ENCODE results near the gene TTLL6. TPM values are rescaled to one million over a fixed set of nuclear protein-coding genes. Genes with fewer than 3 reads are reported as not detected.

The TTLL6 gene
- total RNA-seq, 1 donor from 2014 or later = not detected

- TF ChIP-seq CTCF (IDR thresholded peaks at IDR 0.05; ENCODE audit: insufficient read depth, low read length, severe bottlenecking) = no peak
- Histone ChIP-seq H3K4me3 (ENCODE audit: low read depth, low read length) (no peak overlapping the region), H3K36me3 (ENCODE audit: control insufficient read depth, insufficient read depth, low read length) (no peaks in the 10 kb centered on the region), H3K27me3 (ENCODE audit: control insufficient read depth, insufficient read depth, low read length) (peaks cover 83% of the 10 kb centered on the region)
- FAIRE-seq (no peak), DNase-seq (ENCODE audit: low read depth) (no peak)
Measured at GRCh38 chr17:48730240-48730550, 86.8 kb downstream of the TTLL6 start.

GRCh38 chr17:48729335-48730239 lies 87.4 kb downstream of the TTLL6 start:
- no peak overlapping the region for H3K4me3 ChIP-seq (ENCODE audit: low read depth, low read length)
- H3K27me3 ChIP-seq (ENCODE audit: control insufficient read depth, insufficient read depth, low read length) = peaks cover 83% of the 10 kb centered on the region
- H3K36me3 ChIP-seq (ENCODE audit: control insufficient read depth, insufficient read depth, low read length) = no peaks in the 10 kb centered on the region
- FAIRE-seq (no peak), DNase-seq (ENCODE audit: low read depth) (no peak)
- no peak for TF ChIP-seq CTCF (IDR thresholded peaks at IDR 0.05; ENCODE audit: insufficient read depth, low read length, severe bottlenecking)

- FAIRE-seq = no peak
- DNase-seq (ENCODE audit: low read depth) = no peak
- no peak within 1 kb of the TSS for H3K4me3 ChIP-seq (ENCODE audit: low read depth, low read length)
- H3K36me3 ChIP-seq (ENCODE audit: control insufficient read depth, insufficient read depth, low read length) = no peaks in the 10 kb centered on the region
- no peak for TF ChIP-seq CTCF (IDR thresholded peaks at IDR 0.05; ENCODE audit: insufficient read depth, low read length, severe bottlenecking)
- H3K27me3 ChIP-seq (ENCODE audit: control insufficient read depth, insufficient read depth, low read length) = peaks cover 83% of the 10 kb centered on the region
Measured at GRCh38 chr17:48728232-48729231, 88.5 kb downstream of the TTLL6 start, which contains the start of gene HOXB13. TSS of gene HOXB13 (minus strand) at chr17:48728750. CDS start at chr17:48728593, 157 bp downstream.

GRCh38 chr17:48727415-48728175 lies 89.4 kb downstream of the TTLL6 start:
- no peak for DNase-seq (ENCODE audit: low read depth)

More at GRCh38 chr17:48727415-48728175, 89.4 kb downstream of the TTLL6 start:
- Histone ChIP-seq H3K27me3 (ENCODE audit: control insufficient read depth, insufficient read depth, low read length) (peaks cover 83% of the 10 kb centered on the region), H3K36me3 (ENCODE audit: control insufficient read depth, insufficient read depth, low read length) (no peaks in the 10 kb centered on the region), H3K4me3 (ENCODE audit: low read depth, low read length) (no peak overlapping the region)
- FAIRE-seq = no peak
- no peak for TF ChIP-seq CTCF (IDR thresholded peaks at IDR 0.05; ENCODE audit: insufficient read depth, low read length, severe bottlenecking)

All from bronchial epithelial cell (primary cell).